IMR-90 (cell line): ENCODE measurements around the gene PRR29. TPM values are rescaled to one million over a fixed set of nuclear protein-coding genes. Genes with fewer than 3 reads are reported as not detected.

Experiments
- ATAC-seq: fragments of 200-7000 bp; cut with Tn5 transposase; 2 replicates; pipeline ENCODE4 v1.9.1; 2020; ENCODE audit warnings: low read depth, mild to moderate bottlenecking, moderate library complexity
- BruUV-seq: library from RNA; stranded (reverse); fragments of 400-500 nt; replicated peaks from 2 replicates; lab custom pipeline; 2021; lab: Mats Ljungman, UMichigan
- CTCF ChIA-PET: fragments of 300-600 bp; formaldehyde crosslinking; extraction: SDS; loops from one replicate; lab custom pipeline; 2021; ENCODE audit warnings: antibody characterized with exemption; lab: Yijun Ruan, JAX
- POLR2A ChIA-PET: fragments of 300-600 bp; sonication (Branson Sonifier 250); formaldehyde crosslinking; loops from one replicate; lab custom pipeline; 2022; ENCODE audit warnings: antibody characterized with exemption; ENCODE audit not compliant: unreplicated experiment; lab: Charles Lee
- DNase-seq: peaks from one replicate; pipeline ENCODE4 v3.0.0; 2013
- H2AFZ ChIP-seq: replicated peaks from 2 replicates; pipeline ENCODE3; 2013; ENCODE audit warnings: low read length, mild to moderate bottlenecking; ENCODE audit not compliant: poor library complexity
- H2AK5ac ChIP-seq: 2 replicates; pipeline ENCODE4 v1.6.1; 2013; ENCODE audit warnings: low read depth, low read length, inconsistent platforms
- H2AK9ac ChIP-seq: replicated peaks from 2 replicates; pipeline ENCODE3; 2013; ENCODE audit warnings: mild to moderate bottlenecking, low read depth, low read length, moderate library complexity; ENCODE audit not compliant: poor library complexity
- H2BK120ac ChIP-seq: 2 replicates; pipeline ENCODE4 v1.6.1; 2013; ENCODE audit warnings: low read depth, low read length, inconsistent platforms
- H2BK15ac ChIP-seq: 3 replicates; pipeline ENCODE4 v1.6.1; 2013; ENCODE audit warnings: low read depth, low read length, inconsistent platforms
- H2BK20ac ChIP-seq: 2 replicates; pipeline ENCODE4 v1.6.1; 2013; ENCODE audit warnings: low read depth, mild to moderate bottlenecking, inconsistent platforms, low read length, moderate library complexity
- H2BK5ac ChIP-seq: 2 replicates; pipeline ENCODE4 v1.6.1; 2013; ENCODE audit warnings: mild to moderate bottlenecking, low read depth, low read length, inconsistent platforms; ENCODE audit not compliant: poor library complexity, severe bottlenecking
- H3K14ac ChIP-seq: replicated peaks from 2 replicates; pipeline ENCODE4 v1.6.1; 2013; ENCODE audit warnings: low read depth, low read length, inconsistent platforms
- H3K18ac ChIP-seq: 2 replicates; pipeline ENCODE4 v1.6.1; 2013; ENCODE audit warnings: low read depth, low read length, control low read depth
- H3K23ac ChIP-seq: 2 replicates; pipeline ENCODE4 v1.6.1; 2013; ENCODE audit warnings: low read depth, low read length, inconsistent platforms
- H3K27ac ChIP-seq: 2 replicates; pipeline ENCODE4 v1.5.1; 2013; ENCODE audit warnings: mild to moderate bottlenecking, control low read depth, low read length; ENCODE audit not compliant: insufficient read depth
- H3K27me3 ChIP-seq: 2 replicates; pipeline ENCODE4 v1.6.1; 2013; ENCODE audit warnings: low read length; ENCODE audit not compliant: control insufficient read depth, insufficient read depth
- H3K36me3 ChIP-seq: 2 replicates; pipeline ENCODE4 v1.6.1; 2013; ENCODE audit warnings: low read length, mixed read lengths; ENCODE audit not compliant: control insufficient read depth, insufficient read depth
- H3K4ac ChIP-seq: 2 replicates; pipeline ENCODE4 v1.6.1; 2013; ENCODE audit warnings: low read depth, low read length, inconsistent platforms
- H3K4me1 ChIP-seq: 2 replicates; pipeline ENCODE4 v1.6.1; 2013; ENCODE audit warnings: low read length, mixed read lengths; ENCODE audit not compliant: control insufficient read depth, insufficient read depth
- H3K4me2 ChIP-seq: 2 replicates; pipeline ENCODE4 v1.6.1; 2013; ENCODE audit warnings: low read depth, mild to moderate bottlenecking, control low read depth, low read length, moderate library complexity
- H3K4me3 ChIP-seq: 2 replicates; pipeline ENCODE4 v1.5.1; 2013; ENCODE audit warnings: low read depth, mild to moderate bottlenecking, control low read depth, low read length, moderate library complexity; ENCODE audit not compliant: insufficient read depth
- H3K56ac ChIP-seq: 2 replicates; pipeline ENCODE4 v1.6.1; 2013; ENCODE audit warnings: low read length, inconsistent platforms; ENCODE audit not compliant: insufficient read depth; ENCODE audit errors: extremely low read depth
- H3K79me1 ChIP-seq, 2 experiments: 2 replicates each; pipeline ENCODE4 v1.6.1; 2013; ENCODE audit warnings: low read length in 2 of 2, inconsistent platforms in 1 of 2, low read depth in 1 of 2
- H3K9ac ChIP-seq: 2 replicates; pipeline ENCODE4 v1.6.1; 2013; ENCODE audit warnings: low read depth, low read length, control low read depth
- H3K9me1 ChIP-seq: 2 replicates; pipeline ENCODE4 v1.6.1; 2013; ENCODE audit warnings: low read length, inconsistent platforms; ENCODE audit not compliant: insufficient read depth
- H3K9me3 ChIP-seq: 2 replicates; pipeline ENCODE4 v1.6.1; 2013; ENCODE audit warnings: low read length; ENCODE audit not compliant: control insufficient read depth, insufficient read depth
- H4K20me1 ChIP-seq: 2 replicates; pipeline ENCODE4 v1.6.1; 2013; ENCODE audit warnings: low read length, inconsistent platforms; ENCODE audit not compliant: insufficient read depth
- H4K5ac ChIP-seq: 2 replicates; pipeline ENCODE4 v1.6.1; 2013; ENCODE audit warnings: mild to moderate bottlenecking, low read depth, low read length, control low read depth
- H4K8ac ChIP-seq, 2 experiments: 2 replicates each; pipeline ENCODE4 v1.6.1; 2013; ENCODE audit warnings: low read depth in 2 of 2, low read length in 2 of 2, control low read depth in 1 of 2, inconsistent platforms in 1 of 2
- H4K91ac ChIP-seq: 2 replicates; pipeline ENCODE4 v1.6.1; 2013; ENCODE audit warnings: low read depth, low read length, inconsistent platforms; ENCODE audit not compliant: insufficient read depth
- BHLHE40 ChIP-seq: fragments of 150-350 bp; IDR thresholded peaks from 2 replicates; pipeline ENCODE4 v1.6.1; 2016; ENCODE audit warnings: mild to moderate bottlenecking, low read depth, low read length
- CEBPB ChIP-seq: IDR thresholded peaks from 2 replicates; pipeline ENCODE4 v1.6.1; 2012; ENCODE audit warnings: low read depth, low read length, improper control_type of control experiment
- CHD1 ChIP-seq: IDR thresholded peaks from 2 replicates; pipeline ENCODE4 v1.6.1; 2012; ENCODE audit warnings: low read depth, low read length, improper control_type of control experiment
- FOS ChIP-seq: fragments of 150-350 bp; IDR thresholded peaks from 2 replicates; pipeline ENCODE4 v1.6.1; 2016; ENCODE audit warnings: low read depth, low read length
- MAFK ChIP-seq: IDR thresholded peaks from 2 replicates; pipeline ENCODE4 v1.6.1; 2012; ENCODE audit warnings: low read depth, low read length, improper control_type of control experiment
- MAZ ChIP-seq: IDR thresholded peaks from 2 replicates; pipeline ENCODE4 v1.6.1; 2012; ENCODE audit warnings: low read depth, mild to moderate bottlenecking, low read length, improper control_type of control experiment, moderate library complexity, borderline replicate concordance
- MXI1 ChIP-seq: IDR thresholded peaks from 2 replicates; pipeline ENCODE4 v1.6.1; 2012; ENCODE audit warnings: low read depth, mild to moderate bottlenecking, low read length, moderate library complexity, borderline replicate concordance
- NFE2L2 ChIP-seq: fragments of 150-350 bp; IDR thresholded peaks from 2 replicates; pipeline ENCODE4 v1.6.1; 2016; ENCODE audit warnings: low read depth, mild to moderate bottlenecking, low read length
- POLR2A ChIP-seq: IDR thresholded peaks from 2 replicates; pipeline ENCODE4 v1.6.1; 2012; ENCODE audit warnings: mild to moderate bottlenecking, low read depth, low read length
- RAD21 ChIP-seq: IDR thresholded peaks from 2 replicates; pipeline ENCODE4 v1.6.1; 2012; ENCODE audit warnings: low read length, improper control_type of control experiment
- RCOR1 ChIP-seq: IDR thresholded peaks from 2 replicates; pipeline ENCODE4 v1.6.1; 2012; ENCODE audit warnings: mild to moderate bottlenecking, low read length, improper control_type of control experiment; ENCODE audit not compliant: insufficient replicate concordance
- RFX5 ChIP-seq: IDR thresholded peaks from 2 replicates; pipeline ENCODE4 v1.8.0; 2012; ENCODE audit warnings: low read depth, mild to moderate bottlenecking, low read length, moderate library complexity
- SMC3 ChIP-seq: fragments of 150-350 bp; IDR thresholded peaks from 2 replicates; pipeline ENCODE4 v1.6.1; 2016; ENCODE audit warnings: low read depth, mild to moderate bottlenecking, antibody characterized with exemption, low read length, moderate library complexity
- WGBS, 2 experiments: methylation state at CpG; one replicate each; pipeline versions ENCODE4 v1.1.5 to v1.1.7; 2013; ENCODE audit warnings: missing lambda C conversion rate in 2 of 2; ENCODE audit not compliant: insufficient read length in 1 of 2; ENCODE audit errors: extremely low coverage in 2 of 2; 5-methylcytosine and 5-hydroxymethylcytosine counted together
- dilution Hi-C: fragments of 300-500 bp; cut with HindIII; formaldehyde crosslinking; loops from one replicate; pipeline ENCODE4 v1.14.3; 2018; ENCODE audit warnings: low sequenced_read_pairs; ENCODE audit not compliant: unreplicated experiment
- in situ Hi-C: fragments of 300-500 bp; cut with MboI; formaldehyde crosslinking; loops from 3 replicates; pipeline ENCODE4 v1.14.3; 2019; ENCODE audit warnings: low sequenced_read_pairs, inconsistent platforms, mixed read lengths
- intact Hi-C: fragments of 100-400 bp; cut with micrococcal nuclease; formaldehyde crosslinking; loops from 2 replicates; pipeline ENCODE4 v1.10.0; 2022
- polyA plus RNA-seq, 3 experiments: library from polyadenylated mRNA; depleted of rRNA; stranded (reverse); fragments of >200 nt; gene quantifications; 2 replicates each; pipeline ENCODE4 v1.2.3, GENCODE V29; 2012; ENCODE audit warnings: low replicate concordance in 1 of 3
- total RNA-seq: library from RNA; depleted of rRNA; stranded (reverse); fragments of >200 nt; gene quantifications from 2 replicates; pipeline ENCODE4 v1.2.3, GENCODE V29; 2012
- TF ChIP-seq, protein P1 (sequence below): conservative IDR thresholded peaks from 2 replicates; pipeline ENCODE4 v1.5.1; 2012; ENCODE audit warnings: mild to moderate bottlenecking, low read depth, low read length, improper control_type of control experiment
- TF ChIP-seq, protein P2 (sequence below): fragments of 150-350 bp; IDR thresholded peaks from 2 replicates; pipeline ENCODE4 v1.6.1; 2017; ENCODE audit warnings: mild to moderate bottlenecking, antibody characterized with exemption, low read length, low read depth

Gene PRR29
- total and polyA plus RNA-seq, 2 of the 4 experiments (the other 2 are of a cell fraction): under 0.01 to 0.17 TPM

GRCh38 chr17:63996430-63997182, 1.5 kb upstream of the PRR29 start:
- Histone ChIP-seq H2AK5ac (no peak overlapping the region), H3K9me1 (peaks cover 9% of the 10 kb centered on the region), H3K14ac (no peak overlapping the region), H2AFZ (no peak overlapping the region), H4K5ac (no peak overlapping the region), H3K9ac (no peak overlapping the region), H3K36me3 (no peaks in the 10 kb centered on the region), H2BK5ac (no peak overlapping the region), H3K9me3 (no peaks in the 10 kb centered on the region), H4K8ac (no peak overlapping the region), H3K4me3 (no peak overlapping the region), H2BK20ac (no peak overlapping the region), H3K27me3 (peaks cover 57% of the 10 kb centered on the region), H3K4me1 (no peaks in the 10 kb centered on the region), H4K91ac (no peak overlapping the region), H3K79me1 (no peaks in the 10 kb centered on the region), H3K18ac (no peak overlapping the region), H4K20me1 (no peaks in the 10 kb centered on the region), H3K56ac (no peak overlapping the region), H2BK120ac (no peak overlapping the region), H2BK15ac (no peak overlapping the region), H3K27ac (no peak overlapping the region), H3K4me2 (no peak overlapping the region), H2AK9ac (no peak overlapping the region), H3K23ac (no peak overlapping the region; the same call in 1 of the 2 replicates), H3K4ac (no peak overlapping the region)
- CTCF ChIA-PET: interaction anchor here (0.7 kb wide), 1 partner anchor 50 kb away, joined by 3 read pairs; no protein-coding TSS in a partner anchor
- DNase-seq (no peak), ATAC-seq (no peak)
- BruUV-seq: no TSS peak
- dilution Hi-C loops: no loop called here
- POLR2A ChIA-PET: no interaction called here
- WGBS, 2 experiments: 88% methylated on average over 6 of the region's 11 CpGs; no CpG with 5 or more reads in 1 of the 2 experiments
- in situ Hi-C loops: no loop called here
- intact Hi-C loops: no loop called here
- TF ChIP-seq RAD21 (no peak), MAZ (no peak), RCOR1 (no peak), POLR2A (no peak), MXI1 (no peak), BHLHE40 (no peak), CEBPB (no peak), CHD1 (no peak), SMC3 (no peak), RFX5 (no peak), NFE2L2 (no peak), FOS (no peak), MAFK (no peak)
- TF ChIP-seq, protein P1, sequence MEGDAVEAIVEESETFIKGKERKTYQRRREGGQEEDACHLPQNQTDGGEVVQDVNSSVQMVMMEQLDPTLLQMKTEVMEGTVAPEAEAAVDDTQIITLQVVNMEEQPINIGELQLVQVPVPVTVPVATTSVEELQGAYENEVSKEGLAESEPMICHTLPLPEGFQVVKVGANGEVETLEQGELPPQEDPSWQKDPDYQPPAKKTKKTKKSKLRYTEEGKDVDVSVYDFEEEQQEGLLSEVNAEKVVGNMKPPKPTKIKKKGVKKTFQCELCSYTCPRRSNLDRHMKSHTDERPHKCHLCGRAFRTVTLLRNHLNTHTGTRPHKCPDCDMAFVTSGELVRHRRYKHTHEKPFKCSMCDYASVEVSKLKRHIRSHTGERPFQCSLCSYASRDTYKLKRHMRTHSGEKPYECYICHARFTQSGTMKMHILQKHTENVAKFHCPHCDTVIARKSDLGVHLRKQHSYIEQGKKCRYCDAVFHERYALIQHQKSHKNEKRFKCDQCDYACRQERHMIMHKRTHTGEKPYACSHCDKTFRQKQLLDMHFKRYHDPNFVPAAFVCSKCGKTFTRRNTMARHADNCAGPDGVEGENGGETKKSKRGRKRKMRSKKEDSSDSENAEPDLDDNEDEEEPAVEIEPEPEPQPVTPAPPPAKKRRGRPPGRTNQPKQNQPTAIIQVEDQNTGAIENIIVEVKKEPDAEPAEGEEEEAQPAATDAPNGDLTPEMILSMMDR: no peak
- TF ChIP-seq, protein P2, sequence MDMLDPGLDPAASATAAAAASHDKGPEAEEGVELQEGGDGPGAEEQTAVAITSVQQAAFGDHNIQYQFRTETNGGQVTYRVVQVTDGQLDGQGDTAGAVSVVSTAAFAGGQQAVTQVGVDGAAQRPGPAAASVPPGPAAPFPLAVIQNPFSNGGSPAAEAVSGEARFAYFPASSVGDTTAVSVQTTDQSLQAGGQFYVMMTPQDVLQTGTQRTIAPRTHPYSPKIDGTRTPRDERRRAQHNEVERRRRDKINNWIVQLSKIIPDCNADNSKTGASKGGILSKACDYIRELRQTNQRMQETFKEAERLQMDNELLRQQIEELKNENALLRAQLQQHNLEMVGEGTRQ: no peak
